Measurements from ENCODE around the gene BTBD2. TPM values are rescaled to one million over a fixed set of nuclear protein-coding genes. Genes with fewer than 3 reads are reported as not detected.

Gene BTBD2
- total RNA-seq, 2 experiments from 2014 or later: 48.2 to 53.4 TPM

DNA sequence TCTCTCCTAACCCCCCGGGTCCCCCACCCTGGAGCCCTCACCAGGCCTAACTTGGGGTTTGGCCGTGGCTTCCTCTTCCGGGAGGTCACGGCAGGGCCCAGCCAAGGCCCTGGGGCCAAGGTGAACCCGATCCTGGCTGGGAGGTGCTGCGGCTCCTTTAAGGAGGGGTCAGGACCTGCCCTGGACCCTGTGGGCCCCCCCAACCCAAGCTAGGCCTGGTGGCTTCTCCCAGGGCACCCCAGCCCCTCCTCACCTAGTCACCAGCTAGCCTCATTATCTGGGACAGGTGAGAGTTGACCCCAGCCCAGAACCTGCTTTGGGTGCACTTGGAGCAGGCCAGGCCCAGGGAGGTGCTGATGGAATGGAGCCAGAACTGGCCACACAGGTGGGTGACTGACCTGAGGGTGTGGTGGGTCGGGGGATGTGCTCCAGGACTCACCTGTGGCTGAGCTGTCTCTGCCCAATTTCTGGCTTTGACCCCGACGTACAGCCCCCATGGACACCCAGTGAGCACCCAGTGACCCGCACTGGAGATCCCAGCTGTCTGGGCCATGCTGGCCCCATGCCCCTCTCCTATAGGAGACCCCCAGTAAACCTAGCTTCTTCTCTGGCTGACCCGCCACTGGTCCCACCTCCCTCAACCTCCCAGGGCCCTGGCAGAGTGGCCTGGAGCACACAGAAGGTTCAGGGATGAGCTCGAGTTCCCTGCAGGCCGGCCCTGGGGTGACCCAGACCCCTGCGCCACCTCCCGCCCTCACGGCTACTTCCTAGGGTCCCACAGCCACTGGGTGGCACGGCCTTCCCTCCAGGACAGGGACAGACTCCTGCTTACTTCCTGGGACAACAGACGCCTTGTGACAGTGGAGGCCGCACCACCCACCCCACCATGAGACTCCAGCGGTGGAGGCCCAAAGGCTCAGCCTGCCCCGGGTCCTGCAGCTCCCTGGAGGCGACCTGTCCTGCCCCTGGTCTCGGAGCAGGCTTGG is 42.3 kb upstream of the BTBD2 start:
- no peak overlapping the region for H3K4me3 Mint-ChIP-seq
- CTCF ChIA-PET: interaction anchor here (1.4 to 1.6 kb wide), 2 partner anchors 12 to 30 kb away, joined by 3 to 6 read pairs; no protein-coding TSS in a partner anchor
- ATAC-seq (no peak), DNase-seq (no peak)
- no peaks in the 10 kb centered on the region for H3K9me3 Mint-ChIP-seq (ENCODE audit: insufficient read depth)
- H3K4me1 Mint-ChIP-seq (ENCODE audit: low read depth): peaks cover 66% of the 10 kb centered on the region
- no peaks in the 10 kb centered on the region for H3K27me3 Mint-ChIP-seq (ENCODE audit: low read depth)
- H3K36me3 Mint-ChIP-seq (ENCODE audit: low read depth): peaks cover 4% of the 10 kb centered on the region
- POLR2A ChIA-PET: interaction anchor here (1.4 kb wide), 1 partner anchor 16 kb away, joined by 3 read pairs; no protein-coding TSS in a partner anchor
- peak overlapping the region; percentile 91 for H3K27ac Mint-ChIP-seq

DNA sequence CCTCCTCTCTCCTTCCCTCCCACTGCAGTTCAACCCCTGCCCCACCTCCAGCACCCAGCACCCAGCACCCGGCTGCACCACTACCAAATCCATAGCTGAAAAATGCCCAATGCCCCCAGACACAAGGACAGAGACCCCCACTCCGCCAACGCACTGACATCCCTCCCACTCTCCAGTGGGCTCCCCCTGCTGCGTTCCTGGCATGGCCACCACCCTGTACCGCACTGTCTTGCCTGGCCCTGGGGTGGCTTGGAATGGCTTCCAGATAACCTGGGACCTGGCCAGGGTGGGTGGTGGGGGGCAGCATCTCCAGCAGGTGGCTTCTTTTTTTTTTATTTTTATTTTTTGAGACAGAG is 41.3 kb upstream of the BTBD2 start:
- H3K4me1 Mint-ChIP-seq (ENCODE audit: low read depth): peaks cover 67% of the 10 kb centered on the region
- POLR2A ChIA-PET: interaction anchor here (1.4 kb wide), 1 partner anchor 15 kb away, joined by 3 read pairs; no protein-coding TSS in a partner anchor
- H3K4me3 Mint-ChIP-seq: peak overlapping the region; percentile 55
- H3K9me3 Mint-ChIP-seq (ENCODE audit: insufficient read depth): no peaks in the 10 kb centered on the region
- no peaks in the 10 kb centered on the region for H3K27me3 Mint-ChIP-seq (ENCODE audit: low read depth)
- peak overlapping the region; percentile 91 for H3K27ac Mint-ChIP-seq
- ATAC-seq (no peak), DNase-seq (no peak)
- peaks cover 4% of the 10 kb centered on the region for H3K36me3 Mint-ChIP-seq (ENCODE audit: low read depth)
- CTCF ChIA-PET: interaction anchor here (1.4 to 1.6 kb wide), 2 partner anchors 13 to 31 kb away, joined by 3 to 6 read pairs; no protein-coding TSS in a partner anchor

DNA sequence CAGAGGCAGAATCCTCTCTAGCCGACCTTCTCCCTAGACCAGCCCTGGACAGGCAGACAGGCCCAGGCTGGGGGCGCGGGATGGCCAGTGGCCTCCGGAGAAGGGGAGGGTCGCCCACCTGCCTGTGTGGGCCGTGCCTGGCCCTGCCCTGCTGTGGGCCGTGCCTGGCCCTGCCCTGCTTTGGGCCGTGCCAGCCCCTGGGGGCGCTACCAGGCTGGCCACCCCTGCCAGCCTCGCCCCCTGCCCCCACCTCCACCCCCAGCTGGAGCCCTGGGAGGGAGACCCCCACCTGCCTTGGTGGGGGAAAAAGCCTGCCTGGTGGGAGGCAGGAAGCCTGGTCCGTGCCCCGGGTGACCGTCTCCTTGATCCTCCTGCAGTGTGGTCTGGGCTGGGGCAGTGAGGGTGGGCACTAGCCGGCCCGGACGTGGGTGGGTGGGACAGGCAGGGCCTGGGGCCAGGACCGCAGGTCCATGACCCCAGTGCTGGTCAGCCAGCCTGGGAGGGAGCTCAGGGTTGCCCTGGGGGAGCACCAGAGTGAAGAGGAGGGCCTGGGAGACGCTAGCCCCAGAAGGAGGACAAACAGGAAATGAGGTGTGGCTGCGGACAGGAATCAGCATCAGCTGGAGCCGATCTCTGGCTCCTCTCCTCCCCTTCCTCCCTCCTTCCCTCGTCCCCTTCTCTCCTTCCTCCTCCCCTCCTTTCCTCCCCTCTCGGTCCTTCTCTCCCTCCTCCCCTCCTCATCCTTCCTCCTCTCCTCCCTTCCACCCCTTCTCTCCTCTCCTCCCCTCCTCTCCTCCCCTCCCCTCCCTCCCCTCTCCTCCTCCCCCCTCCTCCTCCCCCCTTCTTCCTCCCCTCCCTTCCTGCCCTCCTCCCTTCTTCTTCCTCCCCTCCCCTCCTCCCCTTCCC is 40.7 kb upstream of the BTBD2 start:
- Mint-ChIP-seq H3K4me1 (ENCODE audit: low read depth) (peaks cover 71% of the 10 kb centered on the region), H3K27ac (peak overlapping the region; percentile 91), H3K36me3 (ENCODE audit: low read depth) (peaks cover 4% of the 10 kb centered on the region), H3K9me3 (ENCODE audit: insufficient read depth) (no peaks in the 10 kb centered on the region), H3K4me3 (peak overlapping the region; percentile 60), H3K27me3 (ENCODE audit: low read depth) (no peaks in the 10 kb centered on the region)
- DNase-seq: peak; percentile 62
- ATAC-seq: no peak
- CTCF ChIA-PET: interaction anchor here (1.4 kb wide), 1 partner anchor 14 kb away, joined by 3 read pairs; no protein-coding TSS in a partner anchor
- POLR2A ChIA-PET: no interaction called here

DNA sequence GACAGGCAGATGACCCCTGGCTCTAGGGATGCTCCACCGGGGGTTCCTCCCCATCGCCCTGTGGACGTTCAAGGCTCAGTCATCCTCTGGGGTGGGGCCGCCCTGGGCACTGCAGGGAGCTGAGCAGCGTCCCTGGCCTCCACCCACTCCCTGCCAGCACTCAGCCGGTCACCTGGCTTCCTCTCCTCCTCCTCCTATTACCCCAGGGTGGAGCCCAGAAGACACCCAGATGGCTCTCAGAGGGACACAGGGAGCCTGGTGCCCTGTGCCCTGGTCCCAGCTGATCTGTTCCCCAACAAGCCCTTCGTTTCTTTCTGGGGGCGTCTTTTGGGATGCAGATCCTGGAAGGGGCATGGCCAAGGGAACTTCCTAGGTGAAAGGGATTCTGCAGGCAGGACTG is 39.2 kb upstream of the BTBD2 start:
- Mint-ChIP-seq H3K9me3 (ENCODE audit: insufficient read depth) (no peaks in the 10 kb centered on the region), H3K27ac (peak overlapping the region; percentile 84), H3K4me3 (no peak overlapping the region), H3K36me3 (ENCODE audit: low read depth) (peaks cover 5% of the 10 kb centered on the region), H3K27me3 (ENCODE audit: low read depth) (no peaks in the 10 kb centered on the region), H3K4me1 (ENCODE audit: low read depth) (peaks cover 63% of the 10 kb centered on the region)
- no peak for ATAC-seq
- no peak for DNase-seq
- ChIA-PET CTCF (interaction anchor here (1.3 to 1.4 kb wide), 2 partner anchors 15 to 21 kb away, joined by 3 read pairs; no protein-coding TSS in a partner anchor), POLR2A (interaction anchor here (0.7 to 1.4 kb wide), 2 partner anchors 29 to 152 kb away, joined by 3 to 4 read pairs; no protein-coding TSS in a partner anchor)

DNA sequence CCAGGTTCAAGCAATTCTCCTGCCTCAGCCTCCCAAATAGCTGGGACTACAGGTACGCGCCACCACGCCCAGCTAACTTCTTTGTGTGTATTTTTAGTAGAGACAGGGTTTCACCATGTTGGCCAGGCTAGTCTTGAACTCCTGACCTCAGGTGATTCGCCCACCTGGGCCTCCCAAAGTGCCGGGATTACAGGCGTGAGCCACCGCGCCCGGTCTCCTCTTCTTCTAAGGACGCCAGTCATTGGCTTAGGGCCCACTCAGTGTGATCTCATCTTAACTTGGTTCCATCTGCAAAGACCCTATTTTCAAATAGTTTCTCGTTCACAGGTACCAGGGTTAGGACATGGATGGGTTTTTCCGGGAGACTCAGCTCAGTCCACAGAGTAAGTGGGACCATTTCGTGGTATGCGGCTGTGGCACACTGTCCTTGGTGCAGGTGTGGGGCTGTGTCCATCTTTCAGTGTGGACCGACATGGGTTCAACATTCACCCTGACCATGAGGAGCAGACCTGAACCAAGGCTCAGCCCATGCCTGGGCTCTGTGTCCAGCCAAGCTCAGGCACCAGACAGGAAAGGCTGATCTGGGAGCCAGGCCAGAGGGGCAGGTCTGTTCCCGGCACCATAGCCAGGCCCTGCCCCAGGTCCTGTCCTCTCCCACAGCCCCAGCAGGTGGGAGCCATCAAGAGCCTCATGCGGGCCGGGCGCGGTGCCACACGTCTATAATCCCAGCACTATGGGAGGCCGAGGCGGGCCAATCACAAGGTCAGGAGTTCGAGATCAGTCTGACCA is 38.3 kb upstream of the BTBD2 start:
- peaks cover 68% of the 10 kb centered on the region for H3K4me1 Mint-ChIP-seq (ENCODE audit: low read depth)
- ChIA-PET CTCF (interaction anchor here (1.2 to 2.4 kb wide), 4 partner anchors 16 to 34 kb away, joined by 3 to 7 read pairs (median 3); no protein-coding TSS in a partner anchor), POLR2A (interaction anchor here (0.7 to 2.8 kb wide), 4 partner anchors 10 to 185 kb away, joined by 3 to 31 read pairs (median 4); no protein-coding TSS in a partner anchor)
- peaks cover 13% of the 10 kb centered on the region for H3K36me3 Mint-ChIP-seq (ENCODE audit: low read depth)
- H3K27me3 Mint-ChIP-seq (ENCODE audit: low read depth): no peaks in the 10 kb centered on the region
- no peak overlapping the region for H3K4me3 Mint-ChIP-seq
- no peak for ATAC-seq
- DNase-seq: peak; percentile 20
- H3K9me3 Mint-ChIP-seq (ENCODE audit: insufficient read depth): no peaks in the 10 kb centered on the region
- H3K27ac Mint-ChIP-seq: peak overlapping the region; percentile 61

DNA sequence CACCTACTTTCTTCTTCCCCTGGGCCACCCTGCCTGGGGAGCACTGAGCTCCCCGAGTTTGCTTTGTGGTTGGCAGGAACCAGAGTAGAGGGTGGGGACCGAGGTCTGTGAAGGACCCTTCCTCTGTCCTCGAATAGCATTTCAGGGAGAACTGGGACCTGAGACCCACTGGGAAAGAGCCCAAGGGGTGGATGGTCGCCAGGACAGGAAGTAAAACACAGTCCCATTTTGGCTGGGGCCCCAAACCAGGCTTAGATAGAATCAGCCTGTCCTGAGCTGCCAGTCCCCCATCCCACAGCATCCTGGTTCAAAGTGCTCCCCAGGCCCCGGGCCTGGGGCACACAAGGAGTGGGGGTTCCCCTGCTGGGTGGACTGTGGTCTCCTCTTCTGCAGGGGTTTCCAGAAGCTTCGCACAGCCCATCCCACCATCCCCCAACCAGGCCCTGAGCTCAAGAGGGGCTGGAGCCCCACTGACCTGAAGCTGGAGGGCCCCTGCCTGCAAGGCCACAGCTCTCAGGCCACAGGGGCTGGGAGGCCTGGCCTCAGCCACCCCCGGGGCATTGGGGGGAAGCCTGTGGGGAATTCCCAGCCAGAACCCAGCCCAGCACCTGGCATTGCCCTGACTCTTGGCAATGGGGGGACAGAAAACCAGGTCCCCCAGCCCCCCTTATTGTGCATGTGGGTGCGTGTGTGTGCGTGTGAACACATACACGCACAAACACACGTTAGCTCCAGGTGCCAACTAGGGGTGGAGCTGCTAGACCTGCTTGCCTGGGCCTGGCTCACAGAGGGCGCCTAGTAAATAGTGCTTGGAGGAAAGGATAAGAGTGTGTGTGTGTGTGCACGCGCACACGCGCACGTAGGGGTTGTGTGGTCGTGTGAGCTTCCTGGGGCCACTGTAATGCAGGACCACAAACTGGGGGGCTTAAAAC is 36.5 kb upstream of the BTBD2 start:
- ATAC-seq: peak; percentile 12
- ChIA-PET CTCF (interaction anchor here (1.0 to 2.4 kb wide), 13 partner anchors 9 to 123 kb away, joined by 3 to 11 read pairs (median 5); no protein-coding TSS in a partner anchor), POLR2A (interaction anchor here (0.6 to 2.8 kb wide), 19 partner anchors 9 to 167 kb away, joined by 3 to 31 read pairs (median 5); partner anchors contain the start of gene ABHD17A)
- peak overlapping the region; percentile 93 for H3K27ac Mint-ChIP-seq
- H3K27me3 Mint-ChIP-seq (ENCODE audit: low read depth): no peaks in the 10 kb centered on the region
- H3K4me3 Mint-ChIP-seq: peak overlapping the region; percentile 65
- H3K4me1 Mint-ChIP-seq (ENCODE audit: low read depth): peaks cover 65% of the 10 kb centered on the region
- H3K36me3 Mint-ChIP-seq (ENCODE audit: low read depth): peaks cover 19% of the 10 kb centered on the region
- no peaks in the 10 kb centered on the region for H3K9me3 Mint-ChIP-seq (ENCODE audit: insufficient read depth)
- peak; percentile 72 for DNase-seq

DNA sequence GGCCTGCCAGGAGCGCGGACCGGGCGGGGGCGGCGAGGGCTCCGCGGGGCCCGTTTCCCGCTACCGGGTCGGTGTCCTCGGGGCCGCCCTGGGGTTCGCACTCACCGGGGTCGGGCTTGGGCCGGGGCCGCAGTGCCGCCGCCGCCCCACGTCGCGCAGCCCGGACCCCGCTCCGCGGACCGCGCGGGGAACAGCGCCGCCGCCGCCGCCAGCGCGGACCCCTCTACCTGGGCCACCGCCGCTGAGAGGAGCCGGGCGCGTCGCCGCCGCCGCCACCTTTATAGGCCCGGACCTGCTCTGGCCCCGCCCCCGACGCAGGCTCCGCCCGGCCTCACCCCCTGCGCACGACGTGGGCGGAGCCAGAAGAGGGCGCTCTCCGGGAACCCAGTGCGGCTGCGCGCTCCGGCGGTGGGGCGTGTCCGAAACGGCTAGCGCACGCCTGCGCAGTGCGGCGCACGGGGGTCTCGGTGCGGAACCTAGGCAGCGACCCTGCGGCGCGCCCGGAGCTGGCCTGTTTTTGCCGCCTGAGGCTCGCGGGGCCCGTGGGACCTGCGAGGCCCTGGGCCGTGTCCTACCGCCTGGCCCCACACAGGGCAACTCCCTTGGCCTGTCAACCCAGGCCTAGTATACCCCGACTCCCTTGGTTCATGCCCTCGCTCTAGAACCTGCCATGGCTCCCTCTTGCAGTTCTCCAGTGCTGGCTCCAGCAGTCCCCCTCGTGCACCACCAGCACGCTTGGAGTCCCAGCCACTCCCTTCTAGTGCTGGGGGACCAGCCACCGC is 35.7 kb upstream of the BTBD2 start, which contains the start of gene MKNK2:
Gene MKNK2, minus strand, starts transcription at position 254 of the 782 bp plus-strand sequence. CDS start 393 bp downstream, outside the sequence.
- Mint-ChIP-seq H3K27me3 (ENCODE audit: low read depth) (no peaks in the 10 kb centered on the region), H3K9me3 (ENCODE audit: insufficient read depth) (no peaks in the 10 kb centered on the region), H3K27ac (peak within 1 kb of the TSS; percentile 93), H3K4me1 (ENCODE audit: low read depth) (peaks cover 58% of the 10 kb centered on the region), H3K4me3 (peak within 1 kb of the TSS; percentile 85), H3K36me3 (ENCODE audit: low read depth) (peaks cover 19% of the 10 kb centered on the region)
- DNase-seq: peak; percentile 94
- peak; percentile 69 for ATAC-seq
- ChIA-PET POLR2A (interaction anchor here (0.6 to 2.8 kb wide), 18 partner anchors 8 to 167 kb away, joined by 3 to 31 read pairs (median 5); partner anchors contain the start of gene ABHD17A), CTCF (interaction anchor here (1.0 to 2.4 kb wide), 11 partner anchors 9 to 123 kb away, joined by 3 to 11 read pairs (median 6); no protein-coding TSS in a partner anchor)

DNA sequence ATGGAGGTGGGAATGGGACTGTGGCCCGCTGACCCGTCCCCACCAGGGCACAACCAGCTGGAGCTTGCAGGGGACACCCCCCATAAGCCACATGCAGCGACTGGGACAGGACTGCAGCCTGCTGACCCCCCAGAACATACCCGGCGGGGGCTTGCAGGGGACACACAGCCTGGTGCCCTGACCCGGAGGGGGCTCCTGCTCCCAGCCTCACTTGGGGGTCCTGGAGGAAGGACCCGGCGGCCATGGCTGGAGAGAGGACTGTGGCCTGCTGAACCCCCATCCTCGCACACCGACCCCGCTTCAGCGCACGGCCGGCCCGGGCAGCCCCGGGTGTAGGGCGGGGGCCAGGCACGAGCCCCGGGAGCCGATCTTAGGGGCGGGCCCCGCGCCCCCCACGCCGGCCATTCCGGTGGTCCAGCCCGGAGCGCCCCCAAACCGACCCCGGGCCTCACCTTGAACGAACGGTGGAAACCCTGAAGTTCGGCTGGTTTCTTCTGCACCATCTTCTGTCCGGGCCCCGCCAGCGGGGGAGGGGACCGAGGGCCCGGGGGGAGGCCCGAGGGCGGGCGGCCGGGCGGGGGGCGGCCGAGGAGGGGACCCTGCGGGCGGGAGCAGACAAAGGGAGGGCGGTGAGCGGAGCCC is 35.0 kb upstream of the BTBD2 start:
- H3K4me1 Mint-ChIP-seq (ENCODE audit: low read depth): peaks cover 54% of the 10 kb centered on the region
- H3K9me3 Mint-ChIP-seq (ENCODE audit: insufficient read depth): no peaks in the 10 kb centered on the region
- no peaks in the 10 kb centered on the region for H3K27me3 Mint-ChIP-seq (ENCODE audit: low read depth)
- no peak for DNase-seq
- peak overlapping the region; percentile 85 for H3K4me3 Mint-ChIP-seq
- H3K27ac Mint-ChIP-seq: peak overlapping the region; percentile 86
- ATAC-seq: peak; percentile 12
- ChIA-PET CTCF (interaction anchor here (1.0 kb wide), 1 partner anchor 155 kb away, joined by 3 read pairs; no protein-coding TSS in a partner anchor), POLR2A (interaction anchor here (1.0 to 2.6 kb wide), 8 partner anchors 8 to 45 kb away, joined by 3 to 9 read pairs (median 4); partner anchors contain the start of gene MOB3A)
- peaks cover 19% of the 10 kb centered on the region for H3K36me3 Mint-ChIP-seq (ENCODE audit: low read depth)

Measured in activated CD8-positive, alpha-beta T cell treated with anti-CD3 and anti-CD28 coated beads, Interleukin-2, amount 10 ng/mL, durations not matched to agents 7 days and 5 days (primary cell).